HepG2 (cell line): ENCODE results near the gene SNHG17. TPM values are rescaled to one million over a fixed set of nuclear protein-coding genes. Genes with fewer than 3 reads are reported as not detected.

Experiments
- CBFB ChIP-seq: sonication (generic); formaldehyde crosslinking; IDR thresholded peaks from 2 replicates; pipeline ENCODE4 v1.4.0; 2020; ENCODE audit warnings: missing genetic modification reagents
- CERS6 ChIP-seq: sonication (generic); formaldehyde crosslinking; IDR thresholded peaks from 2 replicates; pipeline ENCODE4 v1.5.0; 2020; ENCODE audit warnings: missing genetic modification reagents
- EEA1 ChIP-seq: sonication (generic); formaldehyde crosslinking; IDR thresholded peaks from 2 replicates; pipeline ENCODE4 v1.5.1; 2020; ENCODE audit warnings: mild to moderate bottlenecking, missing genetic modification reagents, borderline replicate concordance
- GATAD1 ChIP-seq: IDR thresholded peaks from 2 replicates; pipeline ENCODE4 v1.6.1; 2016; ENCODE audit warnings: missing genetic modification reagents, missing compliant biosample characterization
- HOXA5 ChIP-seq: sonication (generic); formaldehyde crosslinking; IDR thresholded peaks from 2 replicates; pipeline ENCODE4 v1.4.0; 2020; ENCODE audit warnings: missing genetic modification reagents
- KDM6A ChIP-seq: IDR thresholded peaks from 2 replicates; pipeline ENCODE4 v1.6.1; 2016; ENCODE audit warnings: low read depth
- KLF6 ChIP-seq: IDR thresholded peaks from 2 replicates; pipeline ENCODE4 v1.8.0; 2016; ENCODE audit warnings: missing biosample characterization, missing genetic modification reagents
- MIER3 ChIP-seq: IDR thresholded peaks from 2 replicates; pipeline ENCODE4 v1.6.1; 2016; ENCODE audit warnings: missing compliant biosample characterization, borderline replicate concordance
- MZF1 ChIP-seq: sonication (generic); formaldehyde crosslinking; IDR thresholded peaks from 2 replicates; pipeline ENCODE4 v1.8.1; 2023; ENCODE audit warnings: mild to moderate bottlenecking, missing genetic modification reagents, borderline replicate concordance
- PAF1 ChIP-seq: IDR thresholded peaks from 2 replicates; pipeline ENCODE4 v1.6.1; 2016; ENCODE audit warnings: missing genetic modification reagents, missing compliant biosample characterization
- U2AF1 ChIP-seq: fragments of 200-400 bp; formaldehyde crosslinking; optimal IDR thresholded peaks from 2 replicates; pipeline ENCODE3; 2017; ENCODE audit warnings: mild to moderate bottlenecking, low read depth, low read length
- UBTF ChIP-seq: sonication (generic); formaldehyde crosslinking; IDR thresholded peaks from 2 replicates; pipeline ENCODE4 v1.4.0; 2020; ENCODE audit warnings: mild to moderate bottlenecking, missing genetic modification reagents
- ZFP90 ChIP-seq: sonication (generic); formaldehyde crosslinking; IDR thresholded peaks from 2 replicates; pipeline ENCODE4 v1.8.0; 2022; ENCODE audit warnings: missing genetic modification reagents, mild to moderate bottlenecking, inconsistent platforms, borderline replicate concordance
- ZNF263 ChIP-seq: sonication (generic); formaldehyde crosslinking; IDR thresholded peaks from 2 replicates; pipeline ENCODE4 v1.4.0; 2020; ENCODE audit warnings: missing genetic modification reagents
- ZNF296 ChIP-seq: sonication (generic); formaldehyde crosslinking; conservative IDR thresholded peaks from 2 replicates; pipeline ENCODE4 v1.5.0; 2020; ENCODE audit warnings: mild to moderate bottlenecking, missing genetic modification reagents
- ZNF3 ChIP-seq: IDR thresholded peaks from 2 replicates; pipeline ENCODE4 v1.7.0; 2017; ENCODE audit warnings: inconsistent platforms
- ZNF30 ChIP-seq: sonication (generic); formaldehyde crosslinking; IDR thresholded peaks from 2 replicates; pipeline ENCODE4 v1.5.0; 2020; ENCODE audit warnings: mild to moderate bottlenecking, missing genetic modification reagents
- ZNF329 ChIP-seq: sonication (generic); formaldehyde crosslinking; IDR thresholded peaks from 2 replicates; pipeline ENCODE4 v1.9.0; 2021; ENCODE audit warnings: low read depth, mild to moderate bottlenecking, missing genetic modification reagents
- ZNF331 ChIP-seq: sonication (generic); formaldehyde crosslinking; IDR thresholded peaks from 2 replicates; pipeline ENCODE4 v1.4.0; 2020; ENCODE audit warnings: missing genetic modification reagents
- ZNF574 ChIP-seq: sonication (generic); formaldehyde crosslinking; IDR thresholded peaks from 2 replicates; pipeline ENCODE4 v1.4.0; 2020; ENCODE audit warnings: missing genetic modification reagents
- ZNF644 ChIP-seq: IDR thresholded peaks from 2 replicates; pipeline ENCODE4 v1.6.1; 2016; ENCODE audit warnings: low read depth
- ZNF766 ChIP-seq: sonication (generic); formaldehyde crosslinking; IDR thresholded peaks from 2 replicates; pipeline ENCODE4 v1.5.0; 2020; ENCODE audit warnings: missing genetic modification reagents, borderline replicate concordance
- ZNF780A ChIP-seq: sonication (generic); formaldehyde crosslinking; IDR thresholded peaks from 2 replicates; pipeline ENCODE4 v1.8.0; 2022; ENCODE audit warnings: mild to moderate bottlenecking, missing genetic modification reagents, moderate library complexity
- ZNF782 ChIP-seq: sonication (generic); formaldehyde crosslinking; IDR thresholded peaks from 2 replicates; pipeline ENCODE4 v1.4.0; 2020; ENCODE audit warnings: missing genetic modification reagents, mild to moderate bottlenecking, borderline replicate concordance
- ZNF83 ChIP-seq: sonication (generic); formaldehyde crosslinking; IDR thresholded peaks from 2 replicates; pipeline ENCODE4 v1.4.0; 2020; ENCODE audit warnings: missing genetic modification reagents, mild to moderate bottlenecking, borderline replicate concordance
- ZSCAN9 ChIP-seq: IDR thresholded peaks from 2 replicates; pipeline ENCODE4 v1.6.1; 2016; ENCODE audit warnings: borderline replicate concordance
- polyA plus RNA-seq, 8 experiments: library from polyadenylated mRNA; depleted of rRNA in 3 of 8; stranded (reverse) in 7 of 8; unstranded in 1 of 8; fragments of >200 nt; fragmentation: Illumina TruSeq in 4 of 8; extraction: Trizol in 4 of 8; gene quantifications; 2 replicates each; pipeline versions ENCODE4 v1.2.1 to v1.2.3, GENCODE V29; 2011 to 2016; ENCODE audit warnings: low read depth in 4 of 8, missing spikeins in 1 of 8, mixed read lengths in 1 of 8; ENCODE audit not compliant: insufficient read depth in 1 of 8
- total RNA-seq, 5 experiments: library from RNA; depleted of rRNA; stranded (reverse); fragments of >200 nt; fragmentation: Illumina TruSeq; extraction: Trizol; gene quantifications; 2 replicates each; pipeline ENCODE4 v1.2.3, GENCODE V29; 2016; ENCODE audit warnings: low read depth in 1 of 5

The SNHG17 gene
- total and polyA plus RNA-seq, 2 of the 13 experiments (the other 11 are each of a cell fraction or from before 2014, with no cell fraction given) = 26.2 to 41.2 TPM

- TF ChIP-seq KDM6A (CRISPR knock-in tag) = no peak
- peak; percentile 68; the same call in 1 of the 2 replicates for TF ChIP-seq CBFB (CRISPR knock-in tag)
- TF ChIP-seq MIER3 (CRISPR knock-in tag) = peak; percentile 93
- peak; percentile 99 for TF ChIP-seq ZNF574
- TF ChIP-seq ZNF780A = no peak
- peak; percentile 92 for TF ChIP-seq ZNF263
- 0 out of 2 replicates have a peak, but pooled peaks have one; percentile 7 for TF ChIP-seq ZNF644 (CRISPR knock-in tag)
- TF ChIP-seq ZNF3 = peak; percentile 38; the same call in 1 of the 2 replicates
- TF ChIP-seq ZNF30 = no peak
- TF ChIP-seq ZNF766 (CRISPR knock-in tag) = peak; percentile 72; the same call in 1 of the 2 replicates
- peak; percentile 85 for TF ChIP-seq UBTF
- no peak for TF ChIP-seq U2AF1
- TF ChIP-seq ZNF782 = peak; percentile 88; the same call in 1 of the 2 replicates
- peak; percentile 89 for TF ChIP-seq KLF6 (CRISPR knock-in tag)
- TF ChIP-seq EEA1 (CRISPR knock-in tag) = peak; percentile 88; the same call in 1 of the 2 replicates
- no peak for TF ChIP-seq ZNF83 (CRISPR knock-in tag)
- TF ChIP-seq GATAD1 = peak; percentile 96
- peak; percentile 21; the same call in 1 of the 2 replicates for TF ChIP-seq MZF1 (CRISPR knock-in tag)
- TF ChIP-seq ZSCAN9 (CRISPR knock-in tag) = peak; percentile 75
- TF ChIP-seq CERS6 (CRISPR knock-in tag) = no peak
- peak; percentile 89 for TF ChIP-seq ZNF331 (CRISPR knock-in tag)
- TF ChIP-seq PAF1 (CRISPR knock-in tag) = no peak
- TF ChIP-seq HOXA5 = peak; percentile 95
- TF ChIP-seq ZNF296 = no peak
- peak; percentile 67 for TF ChIP-seq ZNF329
- TF ChIP-seq ZFP90 (CRISPR knock-in tag) = peak; percentile 98; the same call in 1 of the 2 replicates
Measured at GRCh38 chr20:38472513-38473366, 37.6 kb upstream of the SNHG17 start, which contains the start of gene RALGAPB (continued).
